Thoracic aorta (tissue), 2 donors: ENCODE data around the gene DAW1. TPM values are rescaled to one million over a fixed set of nuclear protein-coding genes. Genes with fewer than 3 reads are reported as not detected.

Experiments
- ATAC-seq: fragments of 150-250 bp; one replicate; pipeline ENCODE4 v1.8.0; 2017; ENCODE audit warnings: low read depth; ENCODE audit not compliant: insufficient number of reproducible peaks, low FRiP score
- DNase-seq: peaks from one replicate; pipeline ENCODE4 v3.0.0-alpha.2; 2020; ENCODE audit warnings: low spot score
- H3K27ac ChIP-seq, 2 donors: fragments of 200-600 bp; sonication (generic); 1 replicate in 1 of 2; 2 replicates in 1 of 2; pipeline ENCODE4 v1.5.1; 2016; ENCODE audit warnings: mild to moderate bottlenecking in 2 of 2, moderate library complexity in 2 of 2
- H3K27me3 ChIP-seq: fragments of 200-600 bp; sonication (generic); replicated peaks from 2 replicates; pipeline ENCODE4 v1.6.0; 2016; ENCODE audit warnings: mild to moderate bottlenecking; ENCODE audit not compliant: insufficient read depth
- H3K36me3 ChIP-seq: fragments of 200-600 bp; sonication (generic); one replicate; pipeline ENCODE4 v1.5.1; 2016
- H3K4me1 ChIP-seq, 2 donors: fragments of 200-600 bp; sonication (generic); 1 replicate in 1 of 2; 2 replicates in 1 of 2; pipeline versions ENCODE4 v1.5.1 to v1.6.0; 2016; ENCODE audit warnings: low read depth in 2 of 2, mild to moderate bottlenecking in 1 of 2; ENCODE audit not compliant: control insufficient read depth in 1 of 2
- H3K4me3 ChIP-seq: fragments of 200-600 bp; sonication (generic); 2 replicates; pipeline ENCODE4 v1.5.1; 2016; ENCODE audit warnings: mild to moderate bottlenecking
- H3K9me3 ChIP-seq: fragments of 200-600 bp; sonication (generic); 2 replicates; pipeline ENCODE4 v1.5.1; 2016
- CTCF ChIP-seq: fragments of 200-600 bp; sonication (generic); IDR thresholded peaks from one replicate; pipeline ENCODE4 v1.5.1; 2019; ENCODE audit warnings: antibody characterized with exemption
- total RNA-seq, 2 donors: library from RNA; depleted of rRNA; stranded (reverse); fragments of >200 nt; gene quantifications; one replicate each; pipeline versions ENCODE4 v1.1.0 to v1.2.3, GENCODE V29; 2016

The DAW1 gene
- total RNA-seq, 2 donors from 2014 or later: 1.1 to 1.2 TPM

- H3K9me3 ChIP-seq: no peaks in the 10 kb centered on the region
- H3K36me3 ChIP-seq: no peaks in the 10 kb centered on the region
- H3K27me3 ChIP-seq: no peaks in the 10 kb centered on the region
- ATAC-seq: no peak
- no peak for TF ChIP-seq CTCF
- no peaks in the 10 kb centered on the region for H3K4me1 ChIP-seq
- no peak overlapping the region for H3K4me3 ChIP-seq
- DNase-seq: no peak
- no peak overlapping the region for H3K27ac ChIP-seq
Observed at GRCh38 chr2:227826563-227826962, 44.9 kb upstream of the DAW1 start.

DNA sequence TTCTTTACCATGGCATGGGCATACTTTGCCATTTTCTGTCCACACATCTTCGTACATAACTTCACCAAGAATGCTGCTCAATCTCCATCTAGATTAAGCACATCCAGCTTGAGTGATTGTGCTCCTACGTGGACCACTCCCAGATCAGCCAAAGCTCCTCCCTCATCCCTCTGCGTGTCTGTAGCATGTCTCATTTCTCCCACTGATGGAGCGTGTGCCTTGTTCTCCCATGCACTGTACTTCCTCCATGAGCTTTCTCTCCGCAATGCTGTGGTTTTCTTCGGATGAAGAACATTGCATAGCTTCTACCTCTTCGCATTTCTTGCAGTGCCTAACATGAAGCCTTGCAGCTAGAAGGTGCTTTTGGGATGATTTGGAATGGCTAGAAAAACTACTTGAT lies 44.3 kb upstream of the DAW1 start:
- H3K27me3 ChIP-seq: no peaks in the 10 kb centered on the region
- TF ChIP-seq CTCF: no peak
- H3K36me3 ChIP-seq: no peaks in the 10 kb centered on the region
- no peak for ATAC-seq
- H3K27ac ChIP-seq: no peak overlapping the region
- H3K9me3 ChIP-seq: no peaks in the 10 kb centered on the region
- no peak overlapping the region for H3K4me3 ChIP-seq
- H3K4me1 ChIP-seq: no peaks in the 10 kb centered on the region
- DNase-seq: no peak

- Histone ChIP-seq H3K27me3 (no peaks in the 10 kb centered on the region), H3K36me3 (no peaks in the 10 kb centered on the region), H3K9me3 (no peaks in the 10 kb centered on the region), H3K27ac (no peak overlapping the region), H3K4me3 (no peak overlapping the region), H3K4me1 (no peaks in the 10 kb centered on the region)
- DNase-seq (no peak), ATAC-seq (no peak)
- no peak for TF ChIP-seq CTCF
Observed at GRCh38 chr2:227828477-227828912, 42.9 kb upstream of the DAW1 start.

DNA sequence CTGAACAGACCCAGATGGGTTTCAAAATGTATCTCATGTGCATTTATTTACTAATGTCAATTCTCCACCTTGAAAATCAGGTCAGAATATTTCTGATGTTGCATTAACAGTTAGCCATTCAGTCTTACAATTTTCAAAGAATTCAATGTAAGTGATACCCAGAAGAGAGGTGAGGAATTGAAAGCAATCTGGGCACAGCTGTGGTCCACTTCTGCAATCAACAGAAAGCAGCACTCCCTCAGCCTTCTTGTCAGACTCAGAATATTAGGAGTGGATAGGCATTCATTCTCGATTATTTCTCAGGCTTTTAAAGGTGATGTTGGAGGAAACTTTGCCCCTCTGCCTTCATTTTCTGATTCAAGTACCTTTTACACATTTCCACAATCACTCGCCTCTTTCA lies 42.1 kb upstream of the DAW1 start:
- Histone ChIP-seq H3K36me3 (no peaks in the 10 kb centered on the region), H3K27ac (no peak overlapping the region), H3K4me3 (no peak overlapping the region), H3K9me3 (no peaks in the 10 kb centered on the region), H3K4me1 (no peaks in the 10 kb centered on the region), H3K27me3 (no peaks in the 10 kb centered on the region)
- no peak for TF ChIP-seq CTCF
- DNase-seq: no peak
- no peak for ATAC-seq

GRCh38 chr2:227834423-227834822 lies 37.0 kb upstream of the DAW1 start:
- no peak for ATAC-seq
- Histone ChIP-seq H3K27ac (no peak overlapping the region), H3K4me3 (no peak overlapping the region), H3K36me3 (no peaks in the 10 kb centered on the region), H3K9me3 (no peaks in the 10 kb centered on the region), H3K4me1 (no peaks in the 10 kb centered on the region), H3K27me3 (no peaks in the 10 kb centered on the region)
- no peak for DNase-seq
- TF ChIP-seq CTCF: no peak
